Superior temporal gyrus (tissue), 1 donor: ENCODE data around the gene TCN2.
"Not testable (repeated sequence)": the region's sequence is repeated elsewhere in the genome, so short reads cannot be mapped to it uniquely, and the experiment has no call there.

ENCODE experiments used
- DNase-seq: peaks from one replicate; pipeline ENCODE4 v3.0.0-alpha.2; 2016; ENCODE audit errors: extremely low spot score

Gene TCN2

DNA sequence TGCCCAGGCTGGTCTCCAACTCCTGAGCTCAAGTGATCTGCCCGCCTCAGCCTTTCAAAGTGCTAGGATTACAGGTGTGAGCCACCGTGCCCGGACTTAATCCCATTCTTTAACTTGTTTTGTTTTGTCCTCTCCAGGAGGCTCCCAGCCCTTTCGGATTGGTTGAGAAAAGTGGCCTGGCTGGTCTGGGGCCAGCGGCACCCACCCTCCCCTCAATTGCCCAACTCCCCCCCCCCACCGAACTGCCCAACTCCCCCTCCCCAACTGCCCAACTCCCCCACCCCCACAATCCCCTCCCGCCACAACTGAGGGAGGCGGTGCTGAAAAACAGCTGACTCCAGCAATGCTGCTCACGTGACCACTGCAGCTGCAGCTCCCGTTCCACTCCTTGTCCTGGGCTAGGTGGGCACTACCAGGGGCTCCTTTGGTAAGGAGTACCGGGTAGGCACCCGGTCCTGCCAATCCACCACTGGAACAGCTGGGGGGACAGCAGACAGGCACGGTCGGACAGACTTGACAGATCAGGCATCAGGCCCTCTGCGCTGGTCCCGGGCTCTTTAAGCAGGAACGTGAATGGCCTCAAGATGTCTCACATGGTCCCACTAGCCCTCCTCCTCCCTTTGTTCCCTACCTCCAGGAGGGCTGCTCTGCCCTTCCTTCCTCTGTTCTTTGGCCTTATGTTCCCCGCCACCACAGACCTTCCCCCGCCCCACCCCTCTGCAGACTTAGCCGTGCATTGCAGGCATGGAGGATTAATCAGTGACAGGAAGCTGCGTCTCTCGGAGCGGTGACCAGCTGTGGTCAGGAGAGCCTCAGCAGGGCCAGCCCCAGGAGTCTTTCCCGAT is at the start of gene TCN2:
TCN2 (plus strand) TSS at position 720 of the 845 bp plus-strand sequence. CDS start 158 bp downstream, outside the sequence.
- peak; percentile 84 for DNase-seq

DNA sequence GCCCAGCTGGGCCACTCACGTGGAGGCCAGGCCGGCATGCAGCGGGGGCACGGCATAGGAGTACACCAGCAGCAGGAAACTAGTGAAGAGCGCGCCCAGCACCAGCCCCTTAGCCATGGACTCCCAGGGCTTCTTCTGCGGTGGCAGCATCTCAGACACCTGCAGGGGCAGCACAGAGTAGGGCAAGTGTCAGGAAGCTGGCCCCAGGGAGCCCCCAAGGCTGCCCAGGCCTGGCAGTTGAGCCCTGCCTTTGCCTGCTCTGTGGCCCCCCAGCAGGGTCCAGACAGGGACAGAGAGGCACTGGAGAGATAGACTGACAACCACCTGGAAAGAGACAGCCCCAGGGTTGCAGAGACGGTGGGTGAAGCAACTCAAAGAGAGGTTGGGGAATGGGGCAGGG is 49.7 kb upstream of the TCN2 start:
- no peak for DNase-seq

DNA sequence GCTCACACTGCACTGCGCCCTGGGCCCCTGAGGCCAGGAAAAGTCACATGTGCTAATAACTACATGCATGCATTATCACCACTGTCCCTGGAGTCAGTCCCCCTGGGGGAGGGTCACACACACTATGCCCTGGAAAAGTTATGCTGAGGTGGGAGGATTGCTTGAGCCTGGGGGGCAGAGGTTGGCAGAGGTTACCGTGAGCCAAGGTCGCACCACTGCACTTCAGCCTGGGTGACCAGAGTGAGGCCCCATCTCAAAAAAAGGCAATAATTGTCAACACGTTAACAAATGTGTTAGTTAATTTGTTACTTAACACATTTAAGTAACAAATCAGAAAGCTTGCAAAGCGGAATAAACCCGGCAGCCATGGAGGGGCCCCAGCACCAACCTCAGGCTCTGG is 47.1 kb upstream of the TCN2 start:
- no peak for DNase-seq

DNA sequence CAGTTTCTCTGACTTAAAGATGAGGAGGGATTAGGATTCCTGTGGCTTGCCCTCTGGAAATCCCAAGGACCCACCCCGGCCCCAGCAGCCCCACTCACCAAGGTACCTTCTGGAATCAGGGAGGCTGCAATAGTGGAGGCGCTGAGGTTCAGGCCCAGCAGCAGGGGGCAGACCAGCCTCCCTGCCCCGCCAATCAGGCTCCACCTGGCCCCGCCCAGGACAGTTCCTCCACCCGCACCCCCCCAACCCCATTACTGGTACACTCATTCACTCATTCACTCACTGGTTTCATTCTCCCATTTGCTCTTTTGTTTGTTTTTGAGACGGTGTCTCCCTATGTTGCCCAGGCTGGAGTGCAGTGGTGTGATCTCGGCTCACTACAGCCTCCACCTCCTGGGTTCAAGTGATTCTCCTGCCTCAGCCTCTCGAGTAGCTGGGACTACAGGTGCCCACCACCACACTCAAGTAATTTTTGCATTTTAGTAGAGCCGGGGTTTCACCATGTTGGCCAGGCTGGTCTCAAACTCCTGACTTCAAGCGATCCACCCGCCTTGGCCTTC is 46.3 kb upstream of the TCN2 start:
- DNase-seq = not testable (repeated sequence)

DNA sequence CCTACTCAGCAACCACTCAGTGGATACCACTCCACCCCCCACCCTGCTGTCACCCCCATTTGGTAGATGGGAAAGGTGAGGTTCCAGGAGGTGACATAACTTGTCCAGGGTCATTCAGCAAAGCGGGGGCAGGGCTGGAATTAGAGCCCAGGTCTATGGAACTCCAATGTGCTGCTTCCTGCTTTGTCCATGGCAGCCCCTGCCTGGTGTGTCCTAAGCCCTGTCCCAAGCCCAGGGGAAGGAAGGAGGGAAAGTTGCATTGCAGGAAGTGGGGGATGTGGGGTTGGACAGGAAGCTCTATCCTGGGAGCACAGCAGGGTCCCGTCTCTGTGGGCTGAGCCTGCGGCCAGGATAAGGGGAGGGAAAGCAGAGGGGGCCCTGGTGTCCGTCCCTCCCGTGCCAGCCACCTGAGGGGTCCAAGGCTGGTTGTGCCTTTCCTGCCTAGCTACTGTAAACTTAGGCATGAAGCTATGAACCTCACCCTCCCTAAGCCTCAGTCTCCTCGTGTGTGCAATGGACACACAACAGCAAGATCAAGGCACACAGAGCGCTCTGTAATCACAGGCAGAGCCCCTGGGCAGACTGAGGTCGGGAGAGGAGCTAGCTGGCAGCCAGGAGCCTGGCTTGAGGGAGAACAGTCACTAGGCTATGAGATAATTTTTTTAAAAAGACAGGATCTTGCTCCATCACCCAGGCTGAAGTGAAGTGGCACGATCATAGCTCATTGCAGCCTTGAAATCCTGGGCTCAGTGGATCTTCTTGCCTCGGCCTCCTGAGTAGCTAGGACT is 45.4 kb upstream of the TCN2 start:
- DNase-seq = no peak

DNA sequence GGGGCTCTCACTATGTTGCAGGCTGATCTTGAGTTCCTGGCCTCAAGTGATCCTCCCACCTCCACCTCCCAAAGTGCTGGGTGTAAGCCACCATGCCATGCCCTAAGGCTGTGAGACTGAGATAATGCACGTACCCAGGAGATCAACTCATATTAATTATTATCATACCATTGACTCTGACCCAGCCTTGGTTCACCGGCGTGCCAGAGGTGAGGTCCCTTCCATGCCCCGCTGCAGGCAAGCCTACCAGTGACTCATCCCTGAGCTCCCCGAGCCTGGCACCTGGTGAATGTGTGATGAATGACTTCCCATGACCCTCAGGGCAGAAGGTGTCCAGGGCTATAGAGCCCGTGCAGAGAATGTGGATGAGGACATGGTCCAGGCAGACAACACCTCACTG is 44.6 kb upstream of the TCN2 start:
- no peak for DNase-seq

DNA sequence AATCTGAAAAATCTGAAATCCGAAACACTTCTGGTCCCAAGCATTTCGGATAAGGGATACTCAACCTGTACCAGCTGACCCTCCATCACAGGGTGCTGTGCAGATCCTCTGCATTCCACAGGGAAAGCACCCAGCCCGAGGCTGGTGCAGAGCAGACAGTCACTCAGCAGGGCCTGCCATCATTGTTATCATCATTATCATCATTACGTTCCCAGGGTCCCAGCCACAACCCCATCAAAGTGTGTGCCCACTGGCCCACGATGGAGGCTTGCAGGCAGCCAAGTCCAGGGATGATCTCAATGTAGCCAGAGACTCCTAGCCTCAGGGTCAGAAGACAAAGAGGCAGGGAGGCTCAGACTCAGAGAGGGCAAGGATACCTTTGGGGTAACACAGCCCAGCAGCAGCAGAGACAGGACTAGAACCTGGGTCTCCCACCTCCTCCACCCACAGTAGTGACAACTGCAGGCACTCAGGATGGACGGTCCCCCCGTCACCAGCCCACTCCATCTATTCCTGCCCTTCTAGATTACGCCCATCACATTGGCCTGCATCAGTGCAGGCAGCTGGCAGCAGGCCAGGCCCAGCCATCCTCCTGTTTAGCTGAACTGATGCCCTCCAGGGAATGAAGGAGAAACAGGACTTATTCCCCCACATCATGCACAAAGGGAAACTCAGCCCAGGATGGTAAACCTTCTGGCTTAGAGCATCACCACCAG is 42.8 kb upstream of the TCN2 start:
- DNase-seq = no peak

DNA sequence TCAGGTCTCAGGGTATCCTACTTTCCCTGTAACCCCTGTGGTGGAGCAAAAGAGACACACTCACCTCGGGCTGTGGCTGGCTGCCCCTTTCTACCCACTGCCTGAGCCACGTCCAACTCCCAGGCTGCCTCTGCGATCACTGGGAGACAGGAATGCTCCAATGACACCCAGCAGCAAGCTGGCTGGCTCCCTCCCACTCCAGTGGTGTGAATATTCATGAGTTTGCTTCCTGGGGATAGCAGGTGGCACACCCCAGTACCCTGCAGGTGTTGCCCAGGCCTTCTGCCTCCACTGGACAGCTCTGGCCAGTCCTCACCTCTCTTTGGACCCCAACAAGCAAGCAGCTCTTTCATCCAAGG is 42.2 kb upstream of the TCN2 start:
- no peak for DNase-seq

DNA sequence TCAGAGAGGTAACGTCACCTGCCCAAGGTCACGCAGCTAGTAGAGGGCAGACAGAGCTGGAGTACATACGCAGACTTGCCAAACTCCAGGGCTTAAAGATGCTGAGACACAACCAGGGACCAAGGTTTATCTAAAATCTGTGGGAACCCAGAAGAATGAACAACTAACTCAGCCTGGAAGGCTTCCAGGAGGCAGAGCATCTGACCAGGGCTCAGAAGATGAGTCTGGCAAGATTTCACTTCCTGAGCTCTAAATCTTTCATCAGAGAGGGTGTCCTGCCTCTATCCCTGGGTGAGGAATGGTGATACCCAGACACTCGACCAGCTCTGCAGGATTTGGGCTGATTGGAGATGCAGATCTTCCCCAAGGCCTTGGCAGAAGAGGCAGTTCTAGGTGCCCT is 41.6 kb upstream of the TCN2 start:
- DNase-seq = no peak

DNA sequence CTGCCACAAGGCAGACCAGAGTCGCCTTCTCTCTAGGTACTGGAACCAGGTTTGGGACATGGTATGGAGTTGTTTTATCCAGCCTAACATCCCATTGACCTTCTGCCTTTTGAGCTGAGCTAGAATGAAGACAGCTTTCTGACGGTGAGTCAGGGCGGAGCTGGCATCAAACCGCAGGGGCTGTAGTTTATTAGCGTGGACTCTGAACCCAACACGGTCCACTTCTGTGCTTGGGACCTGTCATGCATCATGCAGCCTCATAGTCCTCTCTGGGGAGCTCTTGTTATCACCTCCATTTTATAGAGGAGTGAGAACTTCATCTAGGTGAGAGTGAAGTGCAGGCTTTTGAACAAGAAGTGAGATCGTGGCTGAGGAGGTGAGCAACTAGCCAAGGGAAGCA is 40.8 kb upstream of the TCN2 start:
- DNase-seq = no peak

DNA sequence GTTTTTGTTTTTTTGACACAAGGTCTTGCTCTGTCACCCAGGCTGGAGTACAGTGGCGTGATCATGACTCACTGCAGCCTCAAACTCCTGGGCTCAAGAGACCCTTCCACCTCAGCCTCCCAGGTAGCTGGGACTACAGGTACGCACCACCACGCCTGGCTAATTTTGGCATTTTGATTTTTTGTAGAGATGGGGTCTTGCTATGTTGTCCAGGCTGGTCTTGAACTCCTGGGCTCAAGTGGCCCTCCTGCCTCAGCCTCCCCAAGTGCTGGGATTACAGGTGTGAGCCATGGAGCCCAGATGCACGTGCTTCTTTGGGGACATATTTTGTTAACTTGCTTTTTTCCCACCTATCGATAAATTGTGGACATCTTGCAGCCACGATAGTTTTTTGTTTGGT is 39.7 kb upstream of the TCN2 start:
- DNase-seq = not testable (repeated sequence)

DNA sequence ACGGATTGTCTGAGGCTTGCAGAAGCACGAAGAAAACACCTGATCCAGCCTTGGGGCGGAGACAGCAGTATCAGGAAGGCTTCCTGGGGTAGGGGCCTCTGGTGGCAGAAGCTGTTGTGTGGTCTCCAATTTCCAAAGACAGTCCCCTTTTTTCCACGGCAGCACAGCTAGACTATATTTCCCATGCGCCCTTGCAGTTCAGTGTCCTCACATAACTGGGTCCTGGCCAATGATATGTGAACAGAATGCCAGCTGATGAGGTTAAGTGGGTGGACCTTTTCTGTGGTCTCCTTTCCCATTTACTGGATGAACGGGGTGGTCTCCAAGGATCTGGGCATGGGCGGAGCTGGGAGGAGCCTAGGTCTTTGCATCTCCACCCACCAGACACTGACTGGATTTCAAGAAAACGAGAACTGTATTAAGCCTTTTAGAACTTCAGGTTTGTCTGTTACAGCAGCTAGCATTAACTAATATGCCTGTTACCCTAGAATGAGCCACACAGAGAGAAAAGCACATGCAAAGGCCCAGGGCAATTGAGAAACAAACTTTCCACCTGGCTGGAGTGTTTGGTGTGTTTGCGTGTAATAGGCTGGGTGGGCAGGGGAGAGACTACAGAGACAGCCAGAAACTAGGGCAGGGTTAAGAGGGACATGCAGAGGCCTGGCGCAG is 38.7 kb upstream of the TCN2 start:
- DNase-seq = no peak

DNA sequence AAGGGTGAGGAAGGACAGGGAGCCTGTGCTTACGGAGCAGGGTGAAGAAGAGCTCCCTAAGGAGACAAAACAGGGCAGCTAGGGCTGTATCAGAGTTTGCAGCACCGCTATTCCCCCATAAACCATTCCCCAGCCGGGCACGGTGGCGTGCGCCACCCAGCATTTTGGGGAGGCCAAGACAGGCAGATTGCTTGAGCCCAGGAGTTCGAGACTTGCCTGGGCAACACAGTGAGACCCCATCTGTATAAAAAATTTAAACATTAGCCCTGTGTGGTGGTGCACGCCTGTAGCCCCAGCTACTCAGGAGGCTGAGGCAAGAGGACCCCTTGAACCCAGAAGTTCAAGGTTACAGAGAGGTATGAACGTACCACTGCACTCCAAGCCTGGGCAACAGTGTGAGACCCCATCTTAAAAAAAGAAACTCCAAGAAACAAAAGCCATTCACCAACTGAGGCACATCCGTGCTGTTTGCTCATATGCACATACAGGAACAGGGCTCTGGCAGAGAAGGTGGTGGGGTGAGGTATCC is 37.2 kb upstream of the TCN2 start:
- no peak for DNase-seq

DNA sequence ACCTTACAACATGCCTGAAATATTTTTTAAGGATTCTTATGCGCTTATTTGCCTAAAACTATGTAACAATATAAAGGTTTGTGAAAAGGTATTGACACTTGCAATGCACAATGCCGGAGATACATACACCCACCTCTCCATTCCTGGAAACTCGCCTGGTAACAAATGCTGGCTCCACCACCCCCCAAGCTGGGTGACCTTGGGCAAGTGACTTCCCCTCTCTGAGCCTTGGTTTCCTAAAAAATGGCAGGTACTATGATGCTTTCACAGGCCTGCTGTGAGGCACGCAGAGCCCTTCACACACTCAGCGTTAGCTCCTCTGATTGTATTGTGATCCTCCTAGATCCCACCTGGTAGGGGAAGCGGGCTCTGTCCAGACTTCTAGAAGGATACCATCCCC is 34.8 kb upstream of the TCN2 start:
- no peak for DNase-seq

DNA sequence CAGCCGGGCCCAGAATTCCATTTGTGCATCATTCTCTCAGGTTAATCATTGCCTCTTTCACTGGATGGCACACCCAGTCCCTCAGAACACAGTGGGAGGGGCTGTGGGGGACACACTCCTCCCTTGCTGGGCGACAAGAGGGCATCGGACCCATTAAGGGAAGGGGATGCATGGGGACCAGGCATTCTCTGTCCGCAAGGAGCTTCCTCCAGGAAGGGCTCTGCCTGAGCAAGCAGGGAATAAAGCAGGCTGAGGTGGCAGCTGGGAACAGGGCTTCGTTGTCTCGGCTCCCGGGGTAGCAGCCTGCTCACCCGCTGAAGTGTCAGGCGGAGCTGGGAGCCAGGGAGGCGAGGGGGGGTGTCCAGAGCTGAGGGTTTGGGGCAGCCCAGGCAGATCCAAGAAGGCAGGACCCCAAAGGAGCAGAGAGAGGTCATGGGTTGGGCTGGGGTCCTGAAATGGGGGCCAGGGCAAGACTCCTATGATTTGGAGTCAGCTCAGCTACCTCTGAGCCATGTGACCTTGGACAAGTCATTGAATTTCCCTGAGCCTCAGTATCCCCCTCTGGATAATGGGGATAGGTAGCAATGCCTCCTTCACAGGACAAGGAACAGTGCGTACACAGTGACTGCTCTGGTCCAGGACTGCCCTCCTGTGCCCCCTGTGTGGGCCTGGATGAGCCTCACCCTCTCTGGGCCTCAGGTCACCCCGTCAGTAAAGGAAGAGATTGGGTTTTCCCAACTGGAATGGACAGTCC is 34.0 kb upstream of the TCN2 start:
- peak; percentile 66 for DNase-seq

DNA sequence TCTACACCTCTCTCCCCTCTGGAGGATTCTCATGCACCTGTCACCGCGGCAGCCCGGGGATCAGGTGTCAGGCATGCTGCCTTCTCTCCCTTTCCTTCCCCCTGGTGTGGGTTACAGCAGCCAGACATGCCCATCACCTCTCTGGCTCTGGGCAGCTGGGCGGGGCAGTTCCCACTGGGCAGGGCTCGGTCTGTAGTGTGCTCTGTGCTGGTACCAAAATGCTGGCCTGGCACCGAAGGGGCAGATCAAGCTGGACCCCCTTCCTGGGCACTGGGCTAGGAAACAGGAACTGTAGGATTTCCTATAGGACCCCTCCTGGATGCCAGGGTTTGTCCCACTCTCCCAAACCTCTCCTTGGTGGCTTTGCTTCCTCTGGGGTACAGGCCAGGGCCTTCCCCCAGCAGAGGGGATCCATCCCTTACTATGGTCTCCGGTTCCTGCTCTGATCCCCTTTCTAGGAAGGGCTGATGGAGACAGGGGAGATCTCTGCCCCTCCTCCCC is 33.3 kb upstream of the TCN2 start:
- no peak for DNase-seq

DNA sequence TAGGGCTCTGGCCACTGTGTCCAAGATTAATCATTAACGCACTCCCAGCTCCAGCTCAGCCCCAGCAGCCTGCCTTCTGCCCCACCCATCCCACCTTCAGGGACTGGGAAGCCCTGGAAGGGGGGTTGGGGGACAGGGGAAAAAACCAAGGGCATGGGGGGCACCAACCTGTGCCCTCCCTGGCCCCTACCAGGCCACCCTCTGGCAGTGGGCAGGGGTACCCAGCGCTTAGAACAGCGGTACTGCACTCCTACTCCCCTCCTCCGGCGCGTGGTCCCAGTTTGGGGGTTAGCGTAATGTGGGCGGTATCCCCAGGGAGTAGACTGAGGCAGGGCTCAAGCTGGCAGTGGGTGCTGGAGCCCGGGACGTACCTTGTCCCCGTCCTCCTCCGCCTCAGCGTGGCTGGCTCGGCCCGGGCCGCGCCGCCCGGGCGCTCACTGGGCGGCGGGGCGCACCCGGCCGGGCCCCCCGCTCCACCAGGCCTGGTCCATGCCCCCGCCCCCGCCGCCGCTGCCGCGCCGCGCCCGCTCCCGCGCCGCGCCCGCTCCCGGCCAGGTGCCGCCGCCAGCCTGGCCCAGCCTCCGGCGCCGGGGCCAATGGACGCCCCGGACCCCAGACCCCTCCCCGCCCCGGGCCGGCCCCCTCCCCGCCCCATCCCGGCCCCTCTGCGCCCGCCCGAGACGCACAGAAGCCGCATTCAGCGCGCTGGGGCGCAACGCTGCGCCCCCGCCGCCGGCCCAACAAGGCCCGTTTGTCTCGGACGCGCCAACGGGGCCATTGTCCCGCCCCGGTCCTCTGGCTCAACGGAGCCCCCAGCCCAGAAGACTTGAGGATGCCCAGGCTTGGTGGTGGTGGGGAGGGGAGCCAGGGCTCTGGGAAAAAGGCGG is 32.6 kb upstream of the TCN2 start, which contains the start of gene GAL3ST1:
GAL3ST1 (minus strand) TSS at position 571 of the 887 bp plus-strand sequence. CDS start 17,273 bp downstream, outside the sequence.
- DNase-seq = peak; percentile 89

DNA sequence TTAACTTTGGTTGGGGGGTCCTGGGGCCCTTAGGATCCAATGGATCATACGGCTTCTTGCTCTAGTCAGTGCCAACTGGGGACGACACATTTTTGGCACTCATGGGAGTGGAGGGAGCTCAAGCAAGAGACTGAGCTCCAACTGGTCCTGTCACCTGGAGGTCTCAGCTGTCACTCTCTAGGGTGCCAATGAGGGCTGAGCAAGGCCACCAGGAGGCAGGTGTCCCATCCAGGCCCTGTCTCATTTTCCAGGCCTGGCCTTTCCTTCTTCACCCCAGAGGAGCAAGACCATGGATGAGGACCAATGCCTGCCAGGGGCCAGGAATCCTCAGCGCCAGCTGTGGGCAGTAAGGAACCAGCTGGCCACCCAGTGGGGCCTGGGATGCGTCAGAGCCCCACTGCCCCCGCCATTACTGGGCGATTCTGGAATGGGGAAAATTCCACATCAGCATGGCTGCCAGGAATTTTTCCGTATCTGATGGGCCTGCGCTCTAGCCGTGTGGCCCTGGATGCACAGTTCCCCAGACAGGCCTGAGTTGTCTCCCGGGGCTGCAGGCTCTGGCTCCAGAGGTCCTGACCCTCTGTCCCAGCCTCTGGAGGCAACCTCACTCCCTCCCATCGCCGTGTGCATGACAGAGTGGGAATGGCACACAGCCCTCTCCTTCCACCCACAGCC is 31.8 kb upstream of the TCN2 start:
- peak; percentile 69 for DNase-seq

DNA sequence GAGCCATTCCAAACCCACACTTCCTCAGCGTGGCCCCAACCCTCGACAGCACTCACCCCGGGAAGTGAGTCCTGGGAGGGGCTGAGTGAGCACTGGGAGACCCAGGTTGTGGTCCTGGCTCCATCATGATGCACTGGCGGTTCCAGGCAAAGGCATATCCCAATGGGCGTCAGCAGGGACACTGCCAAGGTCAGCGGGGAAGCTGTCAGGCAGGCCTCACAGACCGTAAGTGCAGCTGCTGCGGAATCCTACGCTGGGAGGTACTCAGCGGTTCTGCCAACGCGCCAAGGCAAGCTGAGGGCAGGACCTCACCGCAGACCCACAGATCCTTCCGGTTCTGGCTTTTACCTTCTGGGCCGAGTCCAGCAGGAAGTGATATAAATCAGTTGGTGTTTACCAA is 31.1 kb upstream of the TCN2 start:
- no peak for DNase-seq
